IPS-15b (cell line): ENCODE data around the gene KRT40.

Experiments used
- H3K27me3 ChIP-seq: one replicate; pipeline ENCODE4 v1.6.1; 2013; ENCODE audit warnings: low read length; ENCODE audit not compliant: control insufficient read depth, insufficient read depth
- H3K36me3 ChIP-seq: one replicate; pipeline ENCODE4 v1.6.1; 2013; ENCODE audit warnings: low read length; ENCODE audit not compliant: control insufficient read depth, insufficient read depth
- H3K4me1 ChIP-seq: one replicate; pipeline ENCODE4 v1.6.1; 2013; ENCODE audit warnings: mild to moderate bottlenecking, low read length; ENCODE audit not compliant: control insufficient read depth, insufficient read depth
- H3K4me3 ChIP-seq: one replicate; pipeline ENCODE4 v1.5.1; 2013; ENCODE audit warnings: low read depth, low read length
- H3K9ac ChIP-seq: one replicate; pipeline ENCODE4 v1.6.1; 2013; ENCODE audit warnings: low read depth, mild to moderate bottlenecking, low read length
- H3K9me3 ChIP-seq: one replicate; pipeline ENCODE4 v1.6.1; 2013; ENCODE audit warnings: mild to moderate bottlenecking, low read length; ENCODE audit not compliant: control insufficient read depth, insufficient read depth

The KRT40 gene

GRCh38 chr17:40966848-40967247 is 17.3 kb downstream of the KRT40 start, which contains the start of gene KRT39:
Gene KRT39 (minus strand): TSS chr17:40966948. CDS start chr17:40966856, 92 bp downstream.
- Histone ChIP-seq H3K9me3 (no peaks in the 10 kb centered on the region), H3K4me3 (no peak within 1 kb of the TSS), H3K4me1 (no peaks in the 10 kb centered on the region), H3K27me3 (no peaks in the 10 kb centered on the region), H3K9ac (no peak within 1 kb of the TSS), H3K36me3 (no peaks in the 10 kb centered on the region)

- Histone ChIP-seq H3K9me3 (no peaks in the 10 kb centered on the region), H3K9ac (no peak overlapping the region), H3K27me3 (no peaks in the 10 kb centered on the region), H3K4me3 (no peak overlapping the region), H3K4me1 (no peaks in the 10 kb centered on the region), H3K36me3 (no peaks in the 10 kb centered on the region)
Observed at GRCh38 chr17:40963838-40964237, 20.3 kb downstream of the KRT40 start.

- Histone ChIP-seq H3K27me3 (no peaks in the 10 kb centered on the region), H3K4me3 (no peak overlapping the region), H3K4me1 (peaks cover 10% of the 10 kb centered on the region), H3K36me3 (no peaks in the 10 kb centered on the region), H3K9me3 (no peaks in the 10 kb centered on the region), H3K9ac (no peak overlapping the region)
Observed at GRCh38 chr17:40962059-40962561, 22.0 kb downstream of the KRT40 start.

- Histone ChIP-seq H3K9me3 (no peaks in the 10 kb centered on the region), H3K4me3 (no peak overlapping the region)
Observed at GRCh38 chr17:40961591-40961990, 22.5 kb downstream of the KRT40 start.

GRCh38 chr17:40960144-40960543 is 24.0 kb downstream of the KRT40 start:
- peaks cover 14% of the 10 kb centered on the region for H3K4me1 ChIP-seq
- H3K36me3 ChIP-seq = no peaks in the 10 kb centered on the region
- no peak overlapping the region for H3K9ac ChIP-seq
- H3K27me3 ChIP-seq = no peaks in the 10 kb centered on the region
- no peak overlapping the region for H3K4me3 ChIP-seq
- no peaks in the 10 kb centered on the region for H3K9me3 ChIP-seq

More at GRCh38 chr17:40961591-40961990, 22.5 kb downstream of the KRT40 start:
- no peaks in the 10 kb centered on the region for H3K27me3 ChIP-seq
- peaks cover 13% of the 10 kb centered on the region for H3K4me1 ChIP-seq
- H3K36me3 ChIP-seq = no peaks in the 10 kb centered on the region
- no peak overlapping the region for H3K9ac ChIP-seq

- Histone ChIP-seq H3K36me3 (no peaks in the 10 kb centered on the region), H3K9me3 (no peaks in the 10 kb centered on the region), H3K4me1 (peaks cover 14% of the 10 kb centered on the region), H3K4me3 (no peak overlapping the region), H3K27me3 (no peaks in the 10 kb centered on the region), H3K9ac (no peak overlapping the region)
Observed at GRCh38 chr17:40958086-40958953, 25.8 kb downstream of the KRT40 start.

GRCh38 chr17:40956401-40957254 is 27.5 kb downstream of the KRT40 start:
- H3K9ac ChIP-seq = no peak overlapping the region
- H3K36me3 ChIP-seq = no peaks in the 10 kb centered on the region
- no peak overlapping the region for H3K4me3 ChIP-seq
- no peaks in the 10 kb centered on the region for H3K27me3 ChIP-seq
- no peaks in the 10 kb centered on the region for H3K9me3 ChIP-seq
- H3K4me1 ChIP-seq = peaks cover 14% of the 10 kb centered on the region

GRCh38 chr17:40953881-40954280 is 30.2 kb downstream of the KRT40 start:
- no peaks in the 10 kb centered on the region for H3K36me3 ChIP-seq
- peaks cover 17% of the 10 kb centered on the region for H3K4me1 ChIP-seq
- H3K27me3 ChIP-seq = no peaks in the 10 kb centered on the region
- H3K4me3 ChIP-seq = no peak overlapping the region
- H3K9ac ChIP-seq = no peak overlapping the region
- H3K9me3 ChIP-seq = no peaks in the 10 kb centered on the region

GRCh38 chr17:40952661-40953060 is 31.5 kb downstream of the KRT40 start:
- peaks cover 12% of the 10 kb centered on the region for H3K4me1 ChIP-seq
- no peak overlapping the region for H3K9ac ChIP-seq
- no peaks in the 10 kb centered on the region for H3K36me3 ChIP-seq

GRCh38 chr17:40952154-40952553 is 32.0 kb downstream of the KRT40 start:
- H3K36me3 ChIP-seq = no peaks in the 10 kb centered on the region
- H3K9ac ChIP-seq = no peak overlapping the region

More at GRCh38 chr17:40952661-40953060, 31.5 kb downstream of the KRT40 start:
- no peaks in the 10 kb centered on the region for H3K27me3 ChIP-seq
- H3K4me3 ChIP-seq = no peak overlapping the region
- no peaks in the 10 kb centered on the region for H3K9me3 ChIP-seq

GRCh38 chr17:40951011-40951622 is 33.0 kb downstream of the KRT40 start:
- Histone ChIP-seq H3K27me3 (no peaks in the 10 kb centered on the region), H3K36me3 (no peaks in the 10 kb centered on the region), H3K9ac (no peak overlapping the region), H3K4me3 (no peak overlapping the region), H3K4me1 (peaks cover 3% of the 10 kb centered on the region), H3K9me3 (no peaks in the 10 kb centered on the region)

More at GRCh38 chr17:40952154-40952553, 32.0 kb downstream of the KRT40 start:
- H3K4me1 ChIP-seq = peaks cover 7% of the 10 kb centered on the region
- H3K9me3 ChIP-seq = no peaks in the 10 kb centered on the region
- no peak overlapping the region for H3K4me3 ChIP-seq
- no peaks in the 10 kb centered on the region for H3K27me3 ChIP-seq
